CD4-positive, alpha-beta T cell treated with Interleukin-2 at 100 ng/mL for 4 hours (primary cell): ENCODE measurements around the gene SPON1.
"Not testable (repeated sequence)": the region's sequence is repeated elsewhere in the genome, so short reads cannot be mapped to it uniquely, and the experiment has no call there.

Source experiments
- DNase-seq: peaks from one replicate; pipeline ENCODE4 v3.0.0-alpha.2; 2020; ENCODE audit warnings: low spot score

The SPON1 gene

GRCh38 chr11:14125529-14125928 is 163.0 kb downstream of the SPON1 start:
- DNase-seq: no peak

- DNase-seq: no peak
These were observed 165.2 kb downstream of the SPON1 start for GRCh38 chr11:14127679-14128078.

- DNase-seq: no peak
These were observed 169.8 kb downstream of the SPON1 start for GRCh38 chr11:14132312-14132711.

- DNase-seq: no peak
These were observed 170.9 kb downstream of the SPON1 start for GRCh38 chr11:14133381-14133780.

GRCh38 chr11:14136561-14136960 is 174.0 kb downstream of the SPON1 start:
- no peak for DNase-seq

GRCh38 chr11:14137284-14137683 is 174.8 kb downstream of the SPON1 start:
- DNase-seq: no peak

- no peak for DNase-seq
These were observed 178.5 kb downstream of the SPON1 start for GRCh38 chr11:14140991-14141390.

- no peak for DNase-seq
These were observed 179.2 kb downstream of the SPON1 start for GRCh38 chr11:14141676-14142075.

- DNase-seq: no peak
These were observed 182.4 kb downstream of the SPON1 start for GRCh38 chr11:14144934-14145333.

GRCh38 chr11:14148653-14149273 is 186.2 kb downstream of the SPON1 start:
- peak; percentile 40 for DNase-seq

GRCh38 chr11:14149683-14150082 is 187.2 kb downstream of the SPON1 start:
- DNase-seq: no peak

GRCh38 chr11:14150878-14151277 is 188.4 kb downstream of the SPON1 start:
- no peak for DNase-seq

GRCh38 chr11:14154103-14154502 is 191.6 kb downstream of the SPON1 start:
- DNase-seq: not testable (repeated sequence)

- no peak for DNase-seq
These were observed 195.9 kb downstream of the SPON1 start for GRCh38 chr11:14158393-14158792.

GRCh38 chr11:14163576-14163975 is 201.1 kb downstream of the SPON1 start:
- no peak for DNase-seq

GRCh38 chr11:14173679-14174078 is 211.2 kb downstream of the SPON1 start:
- DNase-seq: not testable (repeated sequence)

GRCh38 chr11:14179116-14179820 is 216.7 kb downstream of the SPON1 start:
- DNase-seq: no peak

- DNase-seq: no peak
These were observed 218.6 kb downstream of the SPON1 start for GRCh38 chr11:14181121-14181520.

GRCh38 chr11:14182833-14183364 is 220.4 kb downstream of the SPON1 start:
- no peak for DNase-seq

GRCh38 chr11:14184028-14184940 is 221.8 kb downstream of the SPON1 start:
- DNase-seq: no peak

- DNase-seq: no peak
These were observed 222.9 kb downstream of the SPON1 start for GRCh38 chr11:14185461-14185860.

- no peak for DNase-seq
These were observed 223.7 kb downstream of the SPON1 start for GRCh38 chr11:14186046-14186775.
